Stimulated activated naive CD8-positive, alpha-beta T cell treated with anti-CD3 and anti-CD28 coated beads, Interleukin-15, Interleukin-2, amounts not matched to agents 100 U/mL and 50 U/mL, for 24 hours (primary cell): ENCODE results near the gene GALNT13.

Experiments
- ATAC-seq: fragments of 150-1000 bp; cut with Tn5 transposase; one replicate; pipeline ENCODE4 v1.10.0; 2021
- DNase-seq: peaks from one replicate; pipeline ENCODE4 v3.0.0; 2021

GALNT13 gene

GRCh38 chr2:154125891-154126290 lies 254.2 kb downstream of the GALNT13 start:
- ATAC-seq (no peak), DNase-seq (no peak)

- DNase-seq, result no peak
- no peak for ATAC-seq
Observed at GRCh38 chr2:154130821-154131220, 259.1 kb downstream of the GALNT13 start.

- DNase-seq (no peak), ATAC-seq (no peak)
Observed at GRCh38 chr2:154132827-154133226, 261.1 kb downstream of the GALNT13 start.

- DNase-seq (no peak), ATAC-seq (no peak)
Observed at GRCh38 chr2:154133823-154134222, 262.1 kb downstream of the GALNT13 start.

GRCh38 chr2:154140249-154141025 lies 268.7 kb downstream of the GALNT13 start:
- DNase-seq (no peak), ATAC-seq (no peak)

GRCh38 chr2:154142480-154142879 lies 270.8 kb downstream of the GALNT13 start:
- no peak for ATAC-seq
- DNase-seq, result no peak

GRCh38 chr2:154143105-154143504 lies 271.4 kb downstream of the GALNT13 start:
- ATAC-seq, result no peak
- DNase-seq, result no peak

- ATAC-seq, result no peak
- DNase-seq, result no peak
Observed at GRCh38 chr2:154158101-154158500, 286.4 kb downstream of the GALNT13 start.

- ATAC-seq (no peak), DNase-seq (no peak)
Observed at GRCh38 chr2:154161286-154161685, 289.6 kb downstream of the GALNT13 start.

GRCh38 chr2:154170400-154170799 lies 298.7 kb downstream of the GALNT13 start:
- ATAC-seq, result no peak

GRCh38 chr2:154173164-154173563 lies 301.4 kb downstream of the GALNT13 start:
- DNase-seq (no peak), ATAC-seq (no peak)

More at GRCh38 chr2:154170400-154170799, 298.7 kb downstream of the GALNT13 start:
- no peak for DNase-seq

GRCh38 chr2:154173919-154174318 lies 302.2 kb downstream of the GALNT13 start:
- ATAC-seq (no peak), DNase-seq (no peak)

- DNase-seq, result no peak
- ATAC-seq, result no peak
Observed at GRCh38 chr2:154182008-154182407, 310.3 kb downstream of the GALNT13 start.

- ATAC-seq (no peak), DNase-seq (no peak)
Observed at GRCh38 chr2:154187948-154188347, 316.2 kb downstream of the GALNT13 start.

- DNase-seq (no peak), ATAC-seq (no peak)
Observed at GRCh38 chr2:154189953-154190352, 318.2 kb downstream of the GALNT13 start.

- ATAC-seq (no peak), DNase-seq (no peak)
Observed at GRCh38 chr2:154193246-154193645, 321.5 kb downstream of the GALNT13 start.

GRCh38 chr2:154194909-154195643 lies 323.4 kb downstream of the GALNT13 start:
- no peak for DNase-seq
- no peak for ATAC-seq

GRCh38 chr2:154195644-154196195 lies 324.0 kb downstream of the GALNT13 start:
- ATAC-seq, result no peak

GRCh38 chr2:154198866-154199265 lies 327.1 kb downstream of the GALNT13 start:
- ATAC-seq, result no peak

More at GRCh38 chr2:154195644-154196195, 324.0 kb downstream of the GALNT13 start:
- no peak for DNase-seq

GRCh38 chr2:154203206-154203605 lies 331.5 kb downstream of the GALNT13 start:
- no peak for DNase-seq
- ATAC-seq, result no peak

More at GRCh38 chr2:154198866-154199265, 327.1 kb downstream of the GALNT13 start:
- no peak for DNase-seq

GRCh38 chr2:154203902-154204301 lies 332.2 kb downstream of the GALNT13 start:
- no peak for ATAC-seq

GRCh38 chr2:154207288-154208047 lies 335.7 kb downstream of the GALNT13 start:
- DNase-seq (no peak), ATAC-seq (no peak)

More at GRCh38 chr2:154203902-154204301, 332.2 kb downstream of the GALNT13 start:
- no peak for DNase-seq
